ENCODE data around the gene KLK14. TPM values are rescaled to one million over a fixed set of nuclear protein-coding genes. Genes with fewer than 3 reads are reported as not detected.

The KLK14 gene
- total and polyA plus RNA-seq, 2 of the 8 experiments (the other 6 are each of a cell fraction or from before 2014, with no cell fraction given) = 0.09 to 1.2 TPM

DNA sequence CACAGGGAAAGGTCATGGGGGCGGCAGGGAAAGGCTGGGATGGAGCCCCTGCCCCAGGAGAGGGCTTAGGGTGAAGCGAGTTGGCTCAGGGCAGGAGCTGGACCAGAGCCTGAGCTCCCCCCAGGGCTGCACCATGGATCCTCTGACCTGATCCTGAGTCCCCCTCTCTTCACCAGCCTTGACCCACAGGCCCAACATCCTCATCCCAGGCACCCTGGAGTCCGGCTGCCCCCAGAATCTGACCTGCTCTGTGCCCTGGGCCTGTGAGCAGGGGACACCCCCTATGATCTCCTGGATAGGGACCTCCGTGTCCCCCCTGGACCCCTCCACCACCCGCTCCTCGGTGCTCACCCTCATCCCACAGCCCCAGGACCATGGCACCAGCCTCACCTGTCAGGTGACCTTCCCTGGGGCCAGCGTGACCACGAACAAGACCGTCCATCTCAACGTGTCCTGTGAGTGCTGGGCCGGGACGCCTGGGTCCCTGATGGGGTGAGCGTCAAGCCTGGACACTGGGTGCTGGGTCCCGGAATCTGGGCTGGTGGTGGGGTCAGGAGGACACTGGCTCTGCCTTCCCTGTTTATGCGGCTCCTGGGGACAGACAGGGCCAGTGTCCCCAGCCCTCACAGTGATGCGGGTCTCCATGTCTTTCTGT, 42.9 kb upstream of the KLK14 start:
- FAIRE-seq = no peak
- no peak overlapping the region for H3K9ac ChIP-seq (replicated peaks in 1 of 4; ENCODE audit: extremely low read depth in 1 of 4, low read depth in 3 of 4, low read length in 3 of 4)
- TF ChIP-seq CHD2 (IDR thresholded peaks at IDR 0.05; ENCODE audit: low read length) = no peak
- no peak for TF ChIP-seq TEAD4 (IDR thresholded peaks at IDR 0.05; ENCODE audit: low read depth, low read length)
- TF ChIP-seq HDAC6 (IDR thresholded peaks at IDR 0.05; ENCODE audit: low read depth, low read length) = no peak
- TF ChIP-seq RFX5 (IDR thresholded peaks at IDR 0.05; ENCODE audit: borderline replicate concordance, low read depth, low read length) = no peak
- no peak for TF ChIP-seq TCF12 (IDR thresholded peaks at IDR 0.05; ENCODE audit: low read depth, low read length)
- TF ChIP-seq HDAC2 (IDR thresholded peaks at IDR 0.05; ENCODE audit: borderline replicate concordance in 1 of 2, low read depth in 2 of 2, low read length in 2 of 2) = no peak
- TF ChIP-seq CTBP2 (IDR thresholded peaks at IDR 0.05; ENCODE audit: borderline replicate concordance, insufficient read depth, insufficient read length, low read length) = no peak
- no peak for TF ChIP-seq BCL11A (IDR thresholded peaks at IDR 0.05; ENCODE audit: low read depth in 2 of 2, low read length in 2 of 2)
- TF ChIP-seq MAX (IDR thresholded peaks at IDR 0.05) = no peak
- TF ChIP-seq, protein P1, sequence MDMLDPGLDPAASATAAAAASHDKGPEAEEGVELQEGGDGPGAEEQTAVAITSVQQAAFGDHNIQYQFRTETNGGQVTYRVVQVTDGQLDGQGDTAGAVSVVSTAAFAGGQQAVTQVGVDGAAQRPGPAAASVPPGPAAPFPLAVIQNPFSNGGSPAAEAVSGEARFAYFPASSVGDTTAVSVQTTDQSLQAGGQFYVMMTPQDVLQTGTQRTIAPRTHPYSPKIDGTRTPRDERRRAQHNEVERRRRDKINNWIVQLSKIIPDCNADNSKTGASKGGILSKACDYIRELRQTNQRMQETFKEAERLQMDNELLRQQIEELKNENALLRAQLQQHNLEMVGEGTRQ (IDR thresholded peaks at IDR 0.05; ENCODE audit: low read length) = no peak
- TF ChIP-seq, protein P2, sequence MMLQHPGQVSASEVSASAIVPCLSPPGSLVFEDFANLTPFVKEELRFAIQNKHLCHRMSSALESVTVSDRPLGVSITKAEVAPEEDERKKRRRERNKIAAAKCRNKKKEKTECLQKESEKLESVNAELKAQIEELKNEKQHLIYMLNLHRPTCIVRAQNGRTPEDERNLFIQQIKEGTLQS (IDR thresholded peaks at IDR 0.05; ENCODE audit: insufficient read depth, low read depth, low read length) = no peak

More for the DNA sequence above, 42.9 kb upstream of the KLK14 start:
- H3K18ac ChIP-seq (ENCODE audit: extremely low read depth, low read length) = no peak overlapping the region
- no peak for DNase-seq (ENCODE audit: low read depth in 1 of 2, low spot score in 2 of 2)
- H2BK120ac ChIP-seq (replicated peaks; ENCODE audit: low read depth, low read length) = no peak overlapping the region
- H2BK20ac ChIP-seq (ENCODE audit: low read length) = no peak overlapping the region
- H3K23ac ChIP-seq (ENCODE audit: insufficient read length) = no peak overlapping the region
- H3K4me1 ChIP-seq (replicated peaks in 1 of 4; ENCODE audit: control insufficient read depth in 3 of 4, insufficient read depth in 4 of 4, low read length in 3 of 4) = peaks cover 0 to 2% (median 0%) of the 10 kb centered on the region in 4 experiments; a peak in 1 of 7 replicates
- H4K8ac ChIP-seq (ENCODE audit: extremely low read depth, insufficient read depth, low read length) = no peak overlapping the region
- no peak overlapping the region for H2BK5ac ChIP-seq (ENCODE audit: low read depth, low read length)
- no peak overlapping the region for H2BK12ac ChIP-seq (ENCODE audit: low read depth, low read length)
- no peak overlapping the region for H3K4ac ChIP-seq (replicated peaks; ENCODE audit: insufficient read length, low read depth, low read length)
- 94% methylated on average over 14 of the region's 16 CpGs; no CpG with 5 or more reads in 1 of the 2 experiments for WGBS, 2 experiments (ENCODE audit: extremely low coverage in 1 of 2, insufficient coverage in 1 of 2, insufficient read length in 1 of 2, insufficient replicate concordance in 2 of 2, low coverage in 1 of 2, low lambda C conversion rate in 2 of 2, missing lambda C conversion rate in 1 of 2)
- H4K5ac ChIP-seq (ENCODE audit: insufficient read length, low read depth, low read length) = no peak overlapping the region
- no peak overlapping the region for H2AK5ac ChIP-seq (ENCODE audit: low read depth, low read length)
- no peak overlapping the region for H3K56ac ChIP-seq (replicated peaks; ENCODE audit: insufficient read length, low read depth, low read length)
- no peaks in the 10 kb centered on the region; the same call in 1 of the 2 replicates for H3K23me2 ChIP-seq (ENCODE audit: low read depth, low read length)
- no peak overlapping the region for H3K4me3 ChIP-seq (ENCODE audit: extremely low read depth in 1 of 4, insufficient read depth in 2 of 4, low read depth in 3 of 4, low read length in 4 of 4)
- H3K14ac ChIP-seq (ENCODE audit: insufficient read length) = no peak overlapping the region
- H4K91ac ChIP-seq (replicated peaks; ENCODE audit: insufficient read length, low read length) = no peak overlapping the region
- POLR2A ChIA-PET (ENCODE audit: partially characterized antibody) = no interaction called here
- H2AFZ ChIP-seq (ENCODE audit: low read length) = no peak overlapping the region
- no peak overlapping the region for H3K4me2 ChIP-seq (ENCODE audit: insufficient read depth in 1 of 2, low read depth in 2 of 2, low read length in 2 of 2)
- H3K36me3 ChIP-seq (ENCODE audit: control insufficient read depth in 2 of 4, insufficient read depth in 4 of 4, low read length in 3 of 4) = no peaks in the 10 kb centered on the region
- H3K9me3 ChIP-seq (ENCODE audit: insufficient read depth in 2 of 2, low read depth in 1 of 2, low read length in 1 of 2) = no peaks in the 10 kb centered on the region
- no peak overlapping the region for H2BK15ac ChIP-seq (ENCODE audit: low read length)
- no peak overlapping the region for H3K27ac ChIP-seq (ENCODE audit: low read depth, low read length)
- H3K79me2 ChIP-seq (ENCODE audit: control insufficient read depth in 1 of 2, insufficient read depth in 2 of 2, low read length in 2 of 2) = no peaks in the 10 kb centered on the region
- no peaks in the 10 kb centered on the region for H4K20me1 ChIP-seq (replicated peaks in 1 of 2; ENCODE audit: control insufficient read depth in 1 of 2, insufficient read depth in 2 of 2, low read length in 2 of 2)
- H3K79me1 ChIP-seq (ENCODE audit: low read depth, low read length) = no peaks in the 10 kb centered on the region
- CTCF ChIA-PET (ENCODE audit: partially characterized antibody) = interaction anchor here (1.4 kb wide), 1 partner anchor 134 kb away, joined by 4 read pairs; no protein-coding TSS in a partner anchor
- H3K27me3 ChIP-seq (replicated peaks in 1 of 4; ENCODE audit: control insufficient read depth in 3 of 4, extremely low read depth in 1 of 4, insufficient read depth in 3 of 4, low read length in 3 of 4) = no peaks in the 10 kb centered on the region; a peak in 1 of 7 replicates
